Measurements from ENCODE around the gene TGFB1I1.
"Not testable (repeated sequence)": the region's sequence is repeated elsewhere in the genome, so short reads cannot be mapped to it uniquely, and the experiment has no call there.

The TGFB1I1 gene

GRCh38 chr16:31484048-31484447, 12.1 kb downstream of the TGFB1I1 start:
- not testable (repeated sequence) for H3K4me3 ChIP-seq (ENCODE audit: low read length); DNase-seq (ENCODE audit: low read depth, low spot score)

- DNase-seq (ENCODE audit: low read depth, low spot score) = no peak
- H3K4me3 ChIP-seq (ENCODE audit: low read length) = no peak overlapping the region
These were observed 12.7 kb downstream of the TGFB1I1 start for GRCh38 chr16:31484491-31485171.

- no peak overlapping the region for H3K4me3 ChIP-seq (ENCODE audit: low read length)
- no peak for DNase-seq (ENCODE audit: low read depth, low spot score)
These were observed 13.6 kb downstream of the TGFB1I1 start for GRCh38 chr16:31485571-31485970.

- no peak for DNase-seq (ENCODE audit: low read depth, low spot score)
- H3K4me3 ChIP-seq (ENCODE audit: low read length) = no peak overlapping the region
These were observed 14.1 kb downstream of the TGFB1I1 start for GRCh38 chr16:31486045-31486444.

GRCh38 chr16:31487071-31487719, 15.2 kb downstream of the TGFB1I1 start:
- peak overlapping the region; percentile 48 for H3K4me3 ChIP-seq (ENCODE audit: low read length)
- no peak for DNase-seq (ENCODE audit: low read depth, low spot score)

GRCh38 chr16:31487720-31488467, 15.9 kb downstream of the TGFB1I1 start:
- DNase-seq (ENCODE audit: low read depth, low spot score) = peak; percentile 59
- H3K4me3 ChIP-seq (ENCODE audit: low read length) = peak overlapping the region; percentile 48

- DNase-seq (ENCODE audit: low read depth, low spot score) = no peak
- no peak overlapping the region for H3K4me3 ChIP-seq (ENCODE audit: low read length)
These were observed 16.7 kb downstream of the TGFB1I1 start for GRCh38 chr16:31488468-31489297.

GRCh38 chr16:31489298-31489564, 17.3 kb downstream of the TGFB1I1 start:
- H3K4me3 ChIP-seq (ENCODE audit: low read length) = no peak overlapping the region
- DNase-seq (ENCODE audit: low read depth, low spot score) = no peak

GRCh38 chr16:31489616-31490584, 17.9 kb downstream of the TGFB1I1 start:
- no peak for DNase-seq (ENCODE audit: low read depth, low spot score)
- H3K4me3 ChIP-seq (ENCODE audit: low read length) = no peak overlapping the region

GRCh38 chr16:31491778-31492418, 19.9 kb downstream of the TGFB1I1 start:
- no peak for DNase-seq (ENCODE audit: low read depth, low spot score)
- no peak overlapping the region for H3K4me3 ChIP-seq (ENCODE audit: low read length)

- no peak overlapping the region for H3K4me3 ChIP-seq (ENCODE audit: low read length)
- DNase-seq (ENCODE audit: low read depth, low spot score) = no peak
These were observed 21.7 kb downstream of the TGFB1I1 start for GRCh38 chr16:31493506-31494125.

- no peak overlapping the region for H3K4me3 ChIP-seq (ENCODE audit: low read length)
- DNase-seq (ENCODE audit: low read depth, low spot score) = no peak
These were observed 24.7 kb downstream of the TGFB1I1 start for GRCh38 chr16:31496670-31497069.

GRCh38 chr16:31498493-31498892, 26.5 kb downstream of the TGFB1I1 start:
- H3K4me3 ChIP-seq (ENCODE audit: low read length) = no peak overlapping the region
- DNase-seq (ENCODE audit: low read depth, low spot score) = no peak

- H3K4me3 ChIP-seq (ENCODE audit: low read length) = no peak overlapping the region
- no peak for DNase-seq (ENCODE audit: low read depth, low spot score)
These were observed 28.0 kb downstream of the TGFB1I1 start for GRCh38 chr16:31499928-31500327.

- H3K4me3 ChIP-seq (ENCODE audit: low read length) = no peak overlapping the region
- DNase-seq (ENCODE audit: low read depth, low spot score) = no peak
These were observed 29.4 kb downstream of the TGFB1I1 start for GRCh38 chr16:31501226-31501965.

- no peak for DNase-seq (ENCODE audit: low read depth, low spot score)
- no peak overlapping the region for H3K4me3 ChIP-seq (ENCODE audit: low read length)
These were observed 30.0 kb downstream of the TGFB1I1 start for GRCh38 chr16:31501966-31502348.

GRCh38 chr16:31502981-31503380, 31.0 kb downstream of the TGFB1I1 start:
- no peak overlapping the region for H3K4me3 ChIP-seq (ENCODE audit: low read length)
- no peak for DNase-seq (ENCODE audit: low read depth, low spot score)

Measured in Jurkat, Clone E6-1 (cell line).